DMS79 treated with DMSO at 0.1 percent for 48 hours (cell line): ENCODE data around the gene DYRK4.
A peak's percentile ranks its signal among the peaks of the same experiment; 100 is the strongest.

Experiments
- DNase-seq: peaks from one replicate; lab custom pipeline; 2025; lab: John Stamatoyannopoulos, UW

The DYRK4 gene

DNA sequence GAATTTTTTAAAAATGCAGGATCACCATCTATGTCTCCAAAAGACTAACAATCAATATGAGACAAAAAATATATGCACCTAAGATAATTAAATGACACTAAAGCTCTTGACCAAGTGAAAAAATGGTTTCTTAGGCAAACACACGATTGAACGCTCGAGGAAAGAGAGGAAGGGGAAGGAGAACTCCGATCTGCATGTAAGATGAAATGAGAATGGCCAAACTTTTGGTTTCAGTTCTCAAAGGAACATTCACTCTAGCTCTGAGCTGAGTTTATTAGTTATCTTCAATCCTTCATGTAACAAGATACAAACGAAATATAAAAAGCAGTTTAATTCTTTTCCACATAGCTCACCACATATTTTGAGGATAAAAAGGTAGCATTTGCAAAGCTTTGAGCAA lies 2.8 kb downstream of the DYRK4 start:
- DNase-seq, result no peak

DNA sequence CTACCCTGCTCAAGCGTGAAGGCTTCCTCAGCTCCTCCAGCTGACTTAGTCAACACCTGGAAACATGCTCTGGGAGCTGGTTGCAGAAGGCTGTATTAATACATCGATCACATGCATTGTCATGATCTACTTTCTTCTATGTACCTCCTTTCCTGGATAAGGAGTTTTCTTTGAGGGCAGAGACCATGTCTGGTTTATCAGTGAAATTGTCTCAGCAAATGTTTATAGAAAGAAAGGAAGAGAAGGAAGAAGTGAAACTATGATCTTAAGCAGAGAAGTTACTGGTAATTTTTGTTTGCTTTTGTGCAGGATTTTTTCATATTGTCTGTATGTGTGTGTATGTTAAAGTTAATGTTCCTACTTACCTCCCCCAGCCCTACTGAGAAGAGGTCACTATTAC lies 4.5 kb downstream of the DYRK4 start:
- no peak for DNase-seq

DNA sequence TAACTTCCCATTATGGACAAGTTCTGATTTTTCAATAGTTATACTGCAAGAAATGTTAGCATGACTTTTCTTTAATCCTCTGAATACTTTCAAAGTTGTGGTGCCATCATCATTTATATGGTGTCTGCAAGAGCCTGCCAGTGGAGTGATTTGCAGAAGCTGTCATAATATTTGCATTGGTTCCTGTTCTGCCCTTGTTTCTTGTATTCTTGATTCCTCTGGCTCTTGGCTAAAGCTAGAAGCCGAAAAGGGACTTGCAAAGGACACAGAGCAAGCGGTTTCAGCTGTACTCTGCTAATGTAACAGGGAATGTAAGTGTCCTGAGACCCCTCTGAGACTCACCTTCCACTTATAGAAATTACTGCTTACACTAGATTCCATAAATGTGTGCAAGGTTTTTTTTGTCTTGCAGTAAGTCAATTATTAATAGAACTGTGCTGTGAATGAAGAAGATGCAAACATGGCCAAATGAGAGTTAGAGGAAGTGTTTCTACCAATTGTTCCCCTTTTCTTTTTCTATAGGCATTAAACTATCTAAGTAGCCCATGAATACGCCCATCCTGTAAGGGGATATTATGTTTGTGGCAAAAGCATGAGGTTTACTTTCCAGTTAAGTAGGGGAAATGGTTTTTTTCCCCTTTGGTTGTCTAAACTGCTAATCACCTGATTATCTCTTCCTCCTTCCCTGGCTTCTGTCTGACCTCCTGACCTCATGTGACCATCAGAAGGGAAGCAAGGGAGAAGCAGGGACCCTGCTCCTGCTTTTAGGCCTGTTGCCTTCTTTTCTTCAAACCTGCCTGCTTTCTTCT lies 5.3 kb downstream of the DYRK4 start:
- no peak for DNase-seq

DNA sequence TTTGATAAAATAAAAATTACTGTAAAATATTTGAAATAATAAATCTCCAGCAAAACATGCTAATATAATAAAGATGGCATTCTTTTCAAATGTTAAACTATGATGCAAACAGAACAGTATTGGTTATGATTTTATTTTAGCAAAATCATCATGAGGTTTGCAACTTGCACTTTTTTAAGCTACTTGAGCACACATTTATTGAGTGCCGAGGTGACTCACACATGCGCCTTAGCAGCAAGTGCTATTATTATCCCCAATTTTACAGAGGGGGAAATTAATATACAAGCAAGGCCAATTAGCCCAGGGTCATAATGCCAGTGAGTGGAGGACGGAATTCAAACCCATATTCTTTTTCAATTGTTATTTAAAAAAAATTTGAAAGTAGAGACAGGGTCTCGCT lies 7.3 kb downstream of the DYRK4 start:
- no peak for DNase-seq

DNA sequence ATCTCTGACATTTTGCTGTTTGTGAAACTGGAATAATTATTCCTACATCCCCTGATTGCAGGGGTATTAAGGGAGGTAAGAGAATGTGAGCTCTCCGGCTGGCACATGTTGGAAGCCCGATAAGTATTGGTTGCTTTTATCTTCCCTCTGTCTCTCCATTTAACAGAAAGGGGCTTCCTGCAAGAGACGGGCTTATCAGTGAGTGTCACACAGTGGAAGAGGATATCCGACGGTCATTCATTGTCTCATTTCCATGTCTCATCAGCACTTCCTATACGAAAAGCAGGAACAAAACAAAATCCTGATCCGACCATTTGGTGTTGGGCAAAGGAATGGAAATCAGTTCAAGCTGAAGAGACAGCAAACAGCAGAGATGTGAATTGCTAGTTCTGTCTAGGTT lies 10.7 kb downstream of the DYRK4 start:
- DNase-seq, result no peak

DNA sequence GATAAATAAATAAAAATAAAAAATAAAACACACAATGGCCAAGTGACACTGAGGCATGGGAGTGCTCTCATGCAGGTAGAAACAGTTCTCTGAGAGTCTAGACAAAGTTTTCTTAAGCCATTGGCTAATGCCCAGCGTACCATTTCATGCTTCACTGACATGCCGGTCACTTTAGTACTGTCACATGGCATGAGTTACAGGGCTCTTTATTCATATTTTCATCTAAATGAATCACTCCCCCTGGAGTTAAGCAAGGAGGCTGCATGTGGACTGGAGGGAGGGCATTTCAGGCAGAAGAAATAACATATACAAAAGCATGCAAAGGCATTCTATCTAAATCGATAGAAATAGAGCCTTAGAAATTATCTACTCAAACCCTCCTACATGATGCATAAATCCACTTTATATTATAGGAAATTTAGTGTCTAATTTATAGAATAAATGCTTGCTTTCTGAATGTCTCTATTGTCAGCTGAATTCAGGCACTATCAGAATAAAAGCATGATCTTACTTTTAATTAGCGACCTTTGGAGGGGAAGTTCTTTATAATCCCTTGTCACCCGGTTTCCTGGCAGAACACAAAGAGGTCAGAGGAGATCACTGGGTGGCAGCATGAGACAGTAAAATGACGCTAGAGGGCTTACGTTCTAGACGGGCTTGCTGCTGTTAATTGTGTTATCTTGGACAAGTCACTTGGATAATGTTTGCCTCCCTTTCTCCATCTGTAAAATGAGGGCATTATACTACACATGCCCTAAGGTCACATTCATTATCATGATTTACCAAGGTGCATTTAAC lies 17.5 kb downstream of the DYRK4 start:
- DNase-seq, result no peak

DNA sequence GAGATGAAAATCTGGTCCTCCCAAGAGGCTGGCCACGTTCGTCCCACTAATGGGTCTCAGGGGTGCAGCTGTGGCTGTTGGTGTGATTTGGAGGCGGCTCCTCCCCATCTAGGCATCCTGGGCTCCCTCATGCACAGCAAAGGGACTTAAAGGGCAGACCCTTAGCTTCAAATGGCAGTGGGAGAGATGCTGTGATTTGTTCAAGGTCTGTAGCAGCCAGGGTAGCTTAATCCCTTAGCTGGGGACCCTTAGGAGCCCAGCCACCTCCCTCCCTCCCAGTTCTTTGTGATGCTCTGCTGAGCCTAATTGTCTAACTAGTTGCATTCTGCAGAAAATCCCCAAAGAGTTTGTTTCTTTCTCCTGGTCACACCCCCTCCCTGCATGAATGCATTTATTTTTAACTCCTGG lies 18.3 kb downstream of the DYRK4 start:
- no peak for DNase-seq

DNA sequence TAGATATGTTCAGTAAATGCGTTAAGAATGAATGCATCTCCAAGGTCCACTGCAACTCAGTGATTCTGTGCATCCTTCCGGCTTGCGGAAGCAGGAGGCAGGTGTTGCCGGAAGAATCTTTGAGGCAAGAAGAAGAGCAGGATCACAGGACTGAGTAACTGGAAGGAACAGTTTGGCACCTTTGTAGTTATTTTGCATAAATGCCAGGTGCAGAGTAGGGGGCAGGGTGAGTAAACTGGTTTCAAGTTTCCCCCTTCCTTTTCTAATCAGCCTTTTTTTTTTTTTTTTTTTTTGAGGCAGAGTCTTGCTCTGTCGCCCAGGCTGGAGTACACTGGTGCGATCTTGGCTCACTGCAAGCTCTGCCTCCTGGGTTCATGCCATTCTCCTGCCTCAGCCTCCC lies 22.3 kb downstream of the DYRK4 start:
- no peak for DNase-seq

DNA sequence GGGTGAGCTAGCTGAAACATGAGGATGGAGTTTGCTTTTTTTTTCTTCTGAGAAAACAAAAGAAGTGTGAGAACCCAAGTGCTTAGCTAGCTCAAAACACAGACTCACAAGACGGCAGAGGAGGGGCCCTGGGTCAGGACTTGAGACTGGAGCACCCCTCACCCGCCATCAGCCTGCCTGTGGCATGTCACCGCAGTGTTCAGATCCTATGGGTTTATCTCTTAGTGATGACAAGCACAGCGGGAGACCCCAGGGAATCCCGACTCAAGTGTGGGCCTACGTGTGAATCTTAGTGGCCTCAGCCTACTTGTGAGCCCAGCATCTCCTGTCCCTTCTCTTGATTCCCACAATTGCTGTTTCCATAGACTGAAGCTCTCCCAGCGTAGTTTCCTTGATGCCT lies 22.9 kb downstream of the DYRK4 start:
- no peak for DNase-seq

DNA sequence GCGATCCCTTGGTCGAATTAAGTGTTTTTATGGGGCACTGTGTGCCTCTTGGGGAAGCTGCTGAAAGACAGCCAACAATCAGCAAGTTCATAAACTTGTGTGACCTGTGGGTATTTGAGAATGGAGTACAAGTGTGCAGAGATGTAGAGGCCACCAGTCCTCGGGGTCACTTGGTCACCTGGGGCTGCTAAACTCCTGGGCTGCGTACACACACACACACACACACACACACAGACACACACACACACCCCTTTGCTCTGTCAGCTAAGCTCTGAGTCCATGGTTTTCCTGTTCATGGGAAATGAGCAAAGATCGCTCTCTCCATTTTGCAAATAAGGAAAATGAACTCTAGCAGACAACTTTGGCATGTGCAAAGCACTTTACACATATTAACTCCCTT lies 24.5 kb downstream of the DYRK4 start:
- DNase-seq, result no peak

DNA sequence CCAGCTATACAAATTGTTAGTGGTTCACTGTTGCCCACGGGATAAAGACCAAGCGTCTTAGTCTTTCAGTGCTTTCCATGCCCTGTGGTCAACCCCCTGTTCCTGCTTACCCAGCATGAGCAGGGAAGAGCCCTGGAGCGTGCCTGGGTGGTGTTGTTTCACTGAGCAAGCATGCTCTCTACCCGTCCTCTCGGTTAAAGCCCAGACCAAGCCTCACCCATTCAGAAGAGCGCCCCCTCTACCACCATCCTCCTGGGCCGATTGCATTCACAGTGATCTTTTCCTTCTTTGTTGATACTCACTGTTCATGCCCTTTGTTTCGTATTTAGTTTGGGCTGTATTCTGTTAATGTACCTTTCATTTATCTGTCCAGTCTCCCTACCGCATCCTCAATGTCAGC lies 25.1 kb downstream of the DYRK4 start:
- no peak for DNase-seq

DNA sequence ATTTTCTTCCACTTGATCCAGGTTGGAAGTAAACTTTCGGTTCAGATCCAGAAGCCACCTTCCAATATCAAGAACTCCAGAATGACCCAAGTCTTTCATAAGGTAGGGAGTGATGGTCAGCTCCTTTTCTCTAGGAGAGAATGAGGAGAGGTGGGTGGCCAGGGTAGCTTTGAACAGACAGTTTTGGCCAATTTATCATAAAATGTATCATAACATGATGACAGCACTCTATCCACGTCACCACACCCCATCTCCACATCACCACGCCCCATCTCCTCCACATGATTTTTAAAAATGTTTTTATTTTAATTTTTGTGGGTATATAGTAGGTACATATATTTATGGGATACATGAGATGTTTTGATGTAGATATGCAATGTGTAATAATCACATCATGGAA lies 26.9 kb downstream of the DYRK4 start:
- no peak for DNase-seq

DNA sequence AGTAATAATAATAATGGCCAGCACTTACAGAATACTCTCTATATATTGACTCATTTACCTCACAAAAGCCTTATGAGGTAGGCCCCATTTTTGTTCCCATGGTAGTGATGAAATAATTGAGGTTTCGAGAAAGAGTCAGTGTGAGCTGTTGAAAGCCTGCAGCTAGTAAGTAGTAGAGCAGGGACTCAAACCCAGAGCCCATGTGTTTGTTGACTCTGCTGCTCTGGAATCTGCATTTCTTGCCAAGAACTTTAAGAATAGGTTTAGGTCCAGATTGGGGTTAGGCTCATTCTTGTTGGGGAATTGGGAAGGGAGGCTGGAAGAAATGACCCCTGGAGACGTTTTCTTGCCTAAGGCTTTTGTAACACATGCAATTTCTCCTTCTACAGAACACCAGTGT lies 27.9 kb downstream of the DYRK4 start:
- DNase-seq, result no peak

DNA sequence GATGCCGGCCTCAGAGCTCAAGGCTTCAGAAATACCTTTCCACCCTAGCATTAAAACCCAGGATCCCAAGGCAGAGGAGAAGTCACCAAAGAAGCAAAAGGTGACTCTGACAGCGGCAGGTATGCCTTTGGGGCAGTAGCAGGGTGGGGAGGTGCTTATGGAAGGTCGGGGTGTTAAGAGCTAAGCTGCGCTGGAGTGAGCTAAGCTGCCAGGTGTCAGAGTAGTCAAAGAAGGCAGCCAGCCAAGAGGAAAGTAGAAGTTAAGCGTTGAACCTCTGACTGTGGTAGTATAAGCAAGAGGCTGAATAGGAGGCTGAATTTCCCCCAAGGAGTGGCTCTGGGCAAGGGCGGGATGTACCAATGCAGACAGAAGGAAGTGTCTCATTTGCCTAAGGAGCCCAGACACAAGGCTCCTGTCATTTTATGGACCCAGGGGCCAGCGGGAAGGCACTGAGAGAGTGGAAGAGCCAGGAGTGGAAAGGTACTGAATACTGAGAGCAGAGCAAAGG lies 29.2 kb downstream of the DYRK4 start:
- peak; percentile 84 for DNase-seq

DNA sequence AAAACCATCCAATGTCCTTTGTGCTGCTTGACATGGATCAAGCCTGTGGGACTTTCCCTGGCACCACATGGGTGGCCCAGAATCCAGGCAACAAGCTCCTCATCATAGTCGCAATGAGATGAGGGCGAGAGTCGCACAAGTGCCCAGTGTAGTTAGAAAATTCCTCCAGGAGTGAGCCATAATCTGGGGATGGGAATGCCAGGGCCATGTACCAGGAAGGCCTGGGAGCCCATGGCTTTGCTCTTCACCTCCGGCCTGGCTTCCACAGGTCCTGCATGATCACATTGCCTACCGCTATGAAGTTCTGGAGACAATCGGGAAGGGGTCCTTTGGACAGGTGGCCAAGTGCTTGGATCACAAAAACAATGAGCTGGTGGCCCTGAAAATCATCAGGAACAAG lies 33.9 kb downstream of the DYRK4 start:
- no peak for DNase-seq

DNA sequence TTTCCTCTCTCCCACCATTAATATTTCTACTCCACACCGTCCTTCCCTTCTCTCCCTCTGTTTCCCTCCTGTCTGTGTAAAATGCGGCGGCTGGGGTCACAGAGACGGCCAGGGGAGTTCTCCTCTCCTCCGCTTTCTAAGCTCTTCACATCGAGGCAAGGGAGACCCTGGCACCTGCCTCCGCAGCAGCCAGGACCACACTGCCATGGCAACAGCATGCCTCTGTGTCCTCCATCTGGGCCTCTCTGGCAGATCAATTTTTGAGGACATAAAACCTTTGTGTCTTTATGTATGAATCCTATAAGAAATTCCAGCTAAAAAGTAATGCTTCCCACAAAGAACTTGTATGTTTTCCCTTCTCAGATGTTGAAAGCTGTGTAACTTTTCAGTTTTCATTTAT lies 41.4 kb downstream of the DYRK4 start:
- DNase-seq, result no peak

DNA sequence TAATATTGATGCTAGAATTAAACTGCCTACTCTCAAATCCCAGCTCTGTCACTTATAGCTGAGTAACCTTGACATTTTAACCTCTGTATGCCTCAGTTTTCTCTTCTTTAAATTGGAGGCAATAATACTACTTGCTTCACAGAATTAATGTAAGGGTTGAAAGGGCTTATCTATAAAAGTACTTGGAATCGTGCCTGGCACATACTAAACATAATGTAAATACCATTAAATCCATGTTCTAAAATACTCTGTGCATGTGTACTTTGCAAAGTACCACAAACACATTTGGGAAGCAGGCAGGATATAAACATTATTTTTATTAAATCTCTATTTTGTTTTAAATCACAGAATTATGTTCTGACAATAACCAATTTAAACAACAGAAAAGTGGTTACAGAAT lies 41.9 kb downstream of the DYRK4 start:
- no peak for DNase-seq

DNA sequence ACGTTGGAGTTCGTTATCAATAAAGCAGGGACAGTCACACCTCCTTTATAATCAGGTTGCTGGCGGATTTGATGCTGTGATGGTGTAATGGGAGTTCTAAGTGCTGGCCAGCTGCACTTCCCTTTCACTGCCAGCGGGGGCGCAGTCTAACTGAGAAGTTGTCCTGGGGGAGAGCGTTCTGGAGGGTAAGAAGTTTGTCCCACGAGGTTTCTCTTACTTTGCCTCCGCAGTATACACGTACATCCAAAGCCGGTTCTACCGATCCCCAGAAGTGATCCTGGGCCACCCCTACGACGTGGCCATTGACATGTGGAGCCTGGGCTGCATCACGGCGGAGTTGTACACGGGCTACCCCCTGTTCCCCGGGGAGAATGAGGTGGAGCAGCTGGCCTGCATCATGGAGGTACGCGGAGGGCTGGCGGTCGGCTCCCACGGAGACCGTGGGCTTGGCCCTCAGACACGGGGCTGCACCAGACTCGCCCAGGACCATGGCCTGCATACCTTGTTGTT lies 42.7 kb downstream of the DYRK4 start:
- DNase-seq, result peak; percentile 50

DNA sequence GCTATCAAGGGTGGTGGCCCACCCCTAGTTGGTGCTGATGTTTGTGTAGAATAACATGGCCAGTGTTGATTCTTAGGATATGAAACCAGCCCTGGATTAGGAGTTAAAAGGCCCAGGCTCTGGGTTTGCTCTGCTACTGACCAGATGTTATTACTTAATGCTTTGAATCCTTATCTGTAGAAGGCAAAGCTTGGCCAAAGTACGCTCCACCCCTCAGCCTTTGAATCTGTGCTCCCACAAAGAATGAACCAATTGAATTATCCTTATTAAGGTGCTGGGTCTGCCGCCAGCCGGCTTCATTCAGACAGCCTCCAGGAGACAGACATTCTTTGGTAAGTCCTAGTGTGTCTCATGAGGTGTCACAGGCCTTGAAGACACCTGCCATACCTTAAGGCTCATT lies 45.0 kb downstream of the DYRK4 start:
- no peak for DNase-seq

DNA sequence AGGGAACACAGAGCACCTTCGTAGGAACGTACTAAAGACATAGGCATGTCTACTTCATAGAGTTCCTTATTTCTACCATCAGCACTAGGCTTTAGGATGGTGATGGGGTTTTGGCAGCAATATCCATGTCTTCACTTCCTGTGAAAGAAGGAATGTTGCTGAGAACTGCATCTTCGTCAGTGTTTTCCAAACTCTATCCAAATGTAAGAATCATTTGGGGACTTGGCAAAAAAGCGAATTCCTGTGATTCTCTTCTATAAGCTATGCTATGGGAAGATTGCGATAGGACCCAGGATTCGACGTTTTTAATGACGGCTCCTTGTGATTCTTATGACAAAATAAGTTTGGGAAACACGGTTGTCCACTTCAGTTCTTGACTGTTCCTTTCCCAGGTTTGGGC lies 47.1 kb downstream of the DYRK4 start:
- no peak for DNase-seq

DNA sequence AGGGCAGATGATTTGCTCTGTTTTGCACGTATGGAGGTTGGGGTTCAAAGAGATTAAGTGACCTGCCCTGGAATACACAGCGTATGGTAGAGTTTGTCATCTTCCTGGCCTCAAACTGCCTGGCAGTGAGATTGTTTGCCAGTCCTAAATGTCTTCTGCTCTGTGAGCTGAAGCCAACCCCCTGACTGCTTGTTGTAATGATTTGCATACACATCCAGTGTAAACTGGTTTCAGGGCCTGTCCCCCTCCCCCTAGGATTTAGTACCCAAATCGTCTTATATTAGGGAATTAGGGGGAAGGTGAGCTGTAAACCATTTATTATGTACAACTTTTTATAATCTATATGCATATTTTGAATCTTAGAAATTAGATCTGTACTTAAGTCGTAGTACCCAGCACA lies 48.5 kb downstream of the DYRK4 start:
- no peak for DNase-seq

DNA sequence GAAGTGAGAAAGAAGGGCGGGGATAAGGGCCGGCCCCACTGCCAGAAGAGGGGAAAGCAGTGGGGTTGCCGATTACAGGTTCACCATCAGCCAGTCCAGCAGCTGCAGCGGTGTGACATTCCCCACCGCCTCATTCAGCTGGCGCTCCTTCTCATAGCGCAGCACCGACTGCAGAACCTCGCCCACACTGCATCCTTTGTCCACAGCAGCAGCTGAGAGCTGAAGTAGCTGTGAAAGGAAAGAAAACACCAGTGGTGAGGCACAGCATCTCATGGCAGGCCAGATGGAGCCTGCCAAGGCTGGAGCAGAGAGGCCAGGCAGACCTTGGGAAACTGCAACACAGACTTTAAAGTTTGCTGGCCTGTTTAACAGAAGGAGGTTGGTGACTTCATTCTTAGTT lies 53.7 kb downstream of the DYRK4 start:
- no peak for DNase-seq

DNA sequence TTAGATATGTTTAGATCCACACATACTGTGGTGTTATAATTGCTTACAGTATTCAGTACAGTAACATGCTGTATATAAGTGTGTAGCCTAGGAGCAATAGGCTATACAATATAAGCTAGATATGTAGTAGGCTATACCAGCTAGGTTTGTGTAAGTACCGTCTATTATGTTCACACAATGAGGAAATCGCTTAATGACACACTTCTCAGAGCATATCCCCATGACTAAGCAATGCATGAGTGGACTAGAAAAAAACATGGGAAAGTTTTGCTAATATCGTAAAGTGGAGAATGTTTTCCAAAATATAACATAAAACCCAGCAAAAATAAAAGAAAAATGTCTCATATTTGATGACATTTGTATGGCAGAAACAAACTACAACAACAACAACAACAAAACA lies 59.5 kb downstream of the DYRK4 start:
- no peak for DNase-seq
